Peyer's patch (tissue), 4 donors: ENCODE measurements around the gene CRACR2B.

Experiments
- CTCF ChIP-seq, 6 experiments: fragments of 450-650 bp in 4 of 6; fragments of 200-600 bp in 2 of 6; sonication (generic) in 1 of 6; IDR thresholded peaks; one replicate each; pipeline ENCODE4 v1.5.1; 2017 to 2019; ENCODE audit warnings: antibody characterized with exemption in 6 of 6, mild to moderate bottlenecking in 3 of 6, moderate library complexity in 1 of 6
- POLR2A ChIP-seq, 2 donors: fragments of 450-650 bp; IDR thresholded peaks; one replicate each; pipeline ENCODE4 v1.5.1; 2017; ENCODE audit warnings: antibody characterized with exemption in 2 of 2, mild to moderate bottlenecking in 2 of 2, moderate library complexity in 2 of 2

DNA sequence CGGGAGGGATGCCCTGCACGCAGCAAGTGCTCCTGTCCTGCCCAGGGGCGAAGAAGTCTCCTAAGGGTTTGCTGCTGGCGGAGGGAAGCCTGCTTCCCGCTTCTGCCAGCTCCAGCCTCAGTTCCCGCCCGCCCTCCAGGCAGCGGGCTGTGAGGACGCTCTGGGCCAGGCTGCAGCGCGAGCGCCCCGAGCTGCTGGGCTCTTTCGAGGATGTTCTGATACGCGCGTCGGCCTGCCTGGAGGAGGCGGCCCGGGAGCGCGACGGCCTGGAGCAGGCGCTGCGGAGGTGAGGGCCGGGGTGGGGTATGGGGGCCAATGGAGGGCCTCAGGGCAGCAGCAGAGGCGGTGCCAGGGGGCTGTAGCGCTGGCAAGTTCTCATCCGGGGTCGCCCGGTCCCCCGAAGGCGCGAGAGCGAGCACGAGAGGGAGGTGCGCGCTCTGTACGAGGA is 2.2 kb downstream of the CRACR2B start:
- TF ChIP-seq CTCF (IDR thresholded peaks at IDR 0.05) (no peak), POLR2A (IDR thresholded peaks at IDR 0.05) (peak in 1 of 2 donors; percentile 41)
